ENCODE results near the gene MRTFB. TPM values are rescaled to one million over a fixed set of nuclear protein-coding genes. Genes with fewer than 3 reads are reported as not detected.
"Not testable (repeated sequence)": the region's sequence is repeated elsewhere in the genome, so short reads cannot be mapped to it uniquely, and the experiment has no call there.

Gene MRTFB
- polyA plus RNA-seq, 3 donors: 31.9 to 38.4 (median 35.7) TPM

- no peak for DNase-seq (ENCODE audit: extremely low read depth in 1 of 11, low read depth in 9 of 11, low spot score in 4 of 11)
Observed at GRCh38 chr16:14168146-14168545, 97.0 kb downstream of the MRTFB start.

DNA sequence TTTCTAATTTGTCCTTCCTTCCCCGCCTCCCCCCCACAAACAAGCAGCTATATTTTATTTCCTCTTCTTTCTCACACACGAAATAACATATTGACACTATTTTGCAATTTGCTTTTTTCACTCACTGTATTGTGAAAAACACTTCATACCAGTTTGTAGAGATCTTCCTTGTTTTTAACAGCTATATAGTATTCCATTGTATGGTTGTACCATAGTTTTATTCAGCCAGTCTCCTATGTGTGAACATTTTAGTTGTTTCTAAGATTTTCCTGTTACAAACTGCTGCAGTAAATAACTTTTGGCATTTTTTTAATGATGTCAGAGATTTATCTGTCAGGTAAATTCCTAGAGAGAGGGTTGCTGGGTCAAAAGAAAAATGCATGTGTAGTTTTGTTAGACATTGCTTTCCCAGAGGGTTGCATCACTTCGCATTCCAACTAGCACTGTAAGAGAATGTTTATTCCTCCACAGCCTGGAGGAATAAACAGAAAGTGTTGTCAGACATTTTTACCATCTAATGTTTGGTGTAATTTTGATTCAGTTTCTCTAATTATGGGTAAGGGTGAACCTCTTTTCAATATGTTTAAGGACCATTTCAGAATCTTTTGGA is 101.2 kb downstream of the MRTFB start:
- no peak for DNase-seq (ENCODE audit: extremely low read depth in 1 of 11, low read depth in 9 of 11, low spot score in 4 of 11)

GRCh38 chr16:14175086-14175485 is 104.0 kb downstream of the MRTFB start:
- DNase-seq (ENCODE audit: extremely low read depth in 1 of 11, low read depth in 9 of 11, low spot score in 4 of 11): no peak

DNA sequence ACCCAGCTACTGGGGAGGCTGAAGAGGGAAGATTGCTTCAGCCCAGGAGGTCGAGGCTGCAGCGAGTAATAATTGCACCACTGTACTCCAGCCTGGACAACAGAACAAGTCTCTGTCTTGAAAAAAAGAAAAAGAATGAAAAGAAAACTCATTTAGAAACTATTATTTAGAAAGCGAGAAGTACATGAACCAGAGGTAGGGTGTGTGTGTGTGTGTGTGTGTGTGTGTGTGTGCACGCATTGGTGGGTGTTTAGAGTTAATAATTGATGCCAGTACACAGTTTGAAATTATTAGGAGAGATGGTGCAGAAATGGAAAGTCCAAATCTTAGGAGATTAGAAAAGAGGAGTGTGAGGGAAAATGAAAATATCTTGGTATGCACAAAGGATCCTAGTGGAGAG is 106.6 kb downstream of the MRTFB start:
- DNase-seq (ENCODE audit: extremely low read depth in 1 of 11, low read depth in 9 of 11, low spot score in 4 of 11): no peak

DNA sequence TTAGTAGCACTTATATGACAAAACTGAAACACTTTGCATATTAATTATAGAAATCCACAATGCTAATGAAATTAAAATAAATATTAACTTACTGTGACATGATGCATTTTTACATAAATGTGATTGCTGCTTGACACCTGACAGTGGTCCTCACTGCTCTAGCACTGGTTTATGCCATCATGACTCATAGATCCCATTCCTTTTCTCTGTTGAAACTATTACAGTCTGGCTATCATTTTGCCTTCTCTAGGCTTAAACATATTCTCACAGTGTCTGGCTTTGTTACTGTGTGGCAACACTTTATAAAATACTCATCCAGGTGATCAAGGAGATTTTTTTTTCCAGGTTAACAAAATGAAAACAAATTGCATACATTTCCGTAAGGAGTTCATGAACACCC is 108.0 kb downstream of the MRTFB start:
- no peak for DNase-seq (ENCODE audit: extremely low read depth in 1 of 11, low read depth in 9 of 11, low spot score in 4 of 11)

GRCh38 chr16:14180481-14180944 is 109.4 kb downstream of the MRTFB start:
- DNase-seq (ENCODE audit: extremely low read depth in 1 of 11, low read depth in 9 of 11, low spot score in 4 of 11): no peak

DNA sequence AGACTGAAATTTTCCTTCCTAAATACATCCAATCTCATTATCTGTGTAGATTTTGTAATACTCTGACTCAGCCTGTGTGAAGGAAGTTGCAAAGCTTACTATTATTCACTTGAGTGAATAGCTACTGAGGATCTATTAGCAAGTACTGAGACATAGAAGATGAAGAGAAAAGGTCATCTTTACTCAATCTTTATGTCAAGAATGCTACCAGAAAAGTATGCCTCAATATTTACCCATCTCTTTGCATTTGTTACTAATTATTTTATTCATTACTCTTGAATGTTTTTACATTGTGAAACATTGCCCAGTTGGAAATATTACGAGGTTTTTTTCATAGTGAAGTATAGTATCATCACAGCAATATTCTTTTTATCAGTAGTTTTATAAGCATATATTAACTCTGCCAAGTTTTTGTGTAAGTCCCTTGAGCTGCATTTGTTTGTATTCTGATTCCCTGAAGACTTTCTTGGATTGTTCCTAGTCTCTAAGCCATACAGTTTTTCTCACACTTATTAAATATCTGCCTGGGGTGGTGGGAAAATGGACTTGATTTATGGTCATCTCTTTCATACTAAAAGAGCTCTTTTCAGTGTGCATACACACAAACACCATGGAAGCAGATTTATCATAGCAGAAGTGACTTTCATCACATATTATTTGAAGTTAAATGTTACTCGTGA is 110.4 kb downstream of the MRTFB start:
- DNase-seq (ENCODE audit: extremely low read depth in 1 of 11, low read depth in 9 of 11, low spot score in 4 of 11): no peak

DNA sequence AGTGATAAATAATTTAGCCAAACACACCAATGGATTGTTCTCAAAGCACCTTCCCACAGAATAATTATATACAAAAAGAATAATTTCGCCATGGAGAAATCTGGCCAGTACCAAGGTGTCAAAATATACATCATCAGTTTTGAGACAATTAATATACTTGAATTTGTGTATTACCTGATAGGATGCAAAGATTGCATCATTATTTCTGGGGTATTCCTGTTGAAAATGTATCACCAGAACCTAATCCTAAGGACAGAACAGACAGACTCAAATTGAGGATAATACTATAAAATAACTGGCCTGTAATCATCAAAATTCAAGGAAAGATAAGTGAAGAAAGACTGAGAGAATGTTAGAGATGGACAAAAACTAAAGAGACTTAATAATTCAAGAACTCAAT is 111.9 kb downstream of the MRTFB start:
- no peak for DNase-seq (ENCODE audit: extremely low read depth in 1 of 11, low read depth in 9 of 11, low spot score in 4 of 11)

GRCh38 chr16:14183962-14184361 is 112.8 kb downstream of the MRTFB start:
- DNase-seq (ENCODE audit: extremely low read depth in 1 of 11, low read depth in 9 of 11, low spot score in 4 of 11): not testable (repeated sequence)

DNA sequence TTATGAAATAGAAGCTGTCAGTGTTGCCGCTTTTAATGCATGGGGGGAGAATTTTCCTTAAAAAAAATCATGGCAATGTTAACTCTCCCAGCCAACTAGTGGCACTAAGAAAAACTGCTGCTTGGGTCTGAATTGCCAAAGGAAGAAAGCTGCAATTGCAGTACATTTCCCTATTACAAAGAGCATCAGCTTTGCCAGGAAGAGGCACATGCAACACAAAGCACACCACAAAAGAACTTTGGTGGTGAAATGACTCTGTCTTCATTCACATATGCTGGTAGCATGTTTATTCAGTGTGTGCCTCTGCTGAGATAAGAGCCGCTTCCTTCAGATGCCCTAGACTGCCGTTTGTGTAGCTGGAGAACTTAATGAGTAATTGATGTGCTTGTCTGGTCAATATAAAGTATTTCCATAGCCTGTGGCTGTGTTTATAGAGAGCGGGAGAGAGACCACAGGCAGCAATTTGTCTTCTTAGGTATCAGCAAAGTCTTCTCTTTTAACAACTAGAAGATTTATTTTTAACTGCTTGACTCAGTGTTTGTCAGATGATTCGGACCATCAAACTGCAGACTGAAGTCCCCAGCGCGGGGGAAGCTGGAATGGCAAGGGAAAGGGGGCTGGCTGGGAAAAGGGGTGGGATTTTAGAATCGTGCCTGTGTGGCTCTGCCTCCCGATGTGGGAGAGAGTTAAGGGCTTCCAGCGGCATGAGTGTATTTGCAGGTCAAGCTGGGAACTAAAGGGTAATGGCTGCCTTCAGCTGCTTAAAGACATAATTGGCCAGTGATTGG is 115.1 kb downstream of the MRTFB start:
- peak; percentile 33 to 79 (median 62) for DNase-seq (ENCODE audit: extremely low read depth in 1 of 11, low read depth in 9 of 11, low spot score in 4 of 11)

DNA sequence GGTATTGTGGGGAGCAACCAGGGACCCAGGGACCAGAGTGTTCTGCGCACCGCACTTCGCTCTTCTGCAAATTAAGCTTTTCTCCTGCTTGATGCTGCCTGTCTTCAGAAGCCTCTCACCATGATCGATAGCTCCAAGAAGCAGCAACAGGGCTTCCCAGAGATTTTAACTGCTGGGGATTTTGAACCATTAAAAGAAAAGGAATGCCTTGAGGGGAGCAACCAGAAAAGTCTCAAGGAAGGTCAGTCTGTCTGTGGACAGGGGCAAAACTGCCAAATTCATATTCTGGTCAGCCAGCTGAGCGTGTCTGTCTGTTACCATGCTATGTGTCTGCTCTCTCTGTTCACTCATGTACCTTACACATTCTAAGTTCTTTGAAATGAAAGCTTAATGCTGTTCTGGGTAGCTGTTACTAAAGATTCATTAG is 115.7 kb downstream of the MRTFB start:
- DNase-seq (ENCODE audit: extremely low read depth in 1 of 11, low read depth in 9 of 11, low spot score in 4 of 11): peak in 1 of 11 donors; percentile 17

DNA sequence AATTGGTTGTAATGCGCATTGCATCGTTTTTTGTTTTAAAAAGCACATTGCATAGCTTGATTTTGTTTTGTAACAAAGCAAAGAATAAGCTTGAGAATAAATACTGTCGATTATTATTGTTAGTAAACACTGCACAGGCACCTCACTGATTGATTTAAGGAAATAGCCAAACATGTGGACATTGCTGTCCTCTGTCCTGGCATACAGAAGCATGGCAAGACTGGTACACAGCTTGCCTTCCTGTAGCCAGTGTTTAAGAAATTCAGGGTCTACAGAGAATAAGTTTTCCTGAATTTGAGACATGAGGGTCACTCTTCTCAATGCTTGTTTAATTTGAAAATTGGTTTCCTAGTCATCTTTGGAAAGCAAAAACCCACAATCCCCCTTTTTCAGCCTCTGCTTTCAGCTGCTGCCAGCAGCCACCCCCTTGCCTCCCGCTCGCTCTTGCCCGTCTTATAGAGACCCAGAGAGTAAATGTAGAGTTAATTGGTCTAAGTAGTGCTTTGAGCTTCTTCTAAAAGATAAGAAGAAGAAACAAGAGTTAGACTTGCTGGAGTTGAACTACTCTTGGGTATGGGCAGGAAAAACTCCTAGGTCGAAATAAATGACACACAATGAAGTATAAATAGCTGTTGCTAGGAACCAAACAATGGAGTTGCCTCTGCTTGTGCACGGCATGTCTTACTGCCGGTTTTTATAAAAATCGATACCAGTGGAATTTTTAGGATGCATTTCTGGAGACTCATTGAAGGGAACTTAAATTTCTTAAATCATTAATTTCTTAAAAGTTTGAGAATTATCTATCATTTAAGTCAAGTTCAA is 116.6 kb downstream of the MRTFB start:
- DNase-seq (ENCODE audit: extremely low read depth in 1 of 11, low read depth in 9 of 11, low spot score in 4 of 11): no peak

DNA sequence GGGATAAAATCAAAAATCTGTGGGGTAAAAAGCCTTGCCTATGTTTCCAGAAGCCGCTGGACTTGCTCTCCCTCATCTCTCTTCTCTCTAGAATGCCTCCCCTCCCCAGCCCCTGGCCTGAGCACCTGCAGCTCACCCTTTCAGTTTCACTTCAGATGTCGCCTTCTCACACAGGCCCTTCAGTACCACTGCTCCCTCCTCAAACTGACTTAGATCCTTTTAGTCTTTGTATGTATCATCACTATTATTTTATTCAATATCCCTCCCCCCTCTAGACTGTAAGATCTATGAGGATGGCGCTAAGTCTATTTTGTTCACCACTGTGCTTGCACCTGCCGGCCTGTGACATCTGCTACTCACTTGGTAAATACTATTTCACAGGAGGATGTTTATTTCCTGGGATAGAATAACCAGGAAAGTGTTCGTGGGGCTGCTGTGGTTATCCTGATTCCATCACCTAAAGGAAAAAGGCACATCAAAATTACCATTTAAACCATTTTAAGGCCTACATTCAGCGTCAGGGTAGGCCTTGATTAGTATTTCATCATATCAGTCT is 122.3 kb downstream of the MRTFB start:
- no peak for DNase-seq (ENCODE audit: extremely low read depth in 1 of 11, low read depth in 9 of 11, low spot score in 4 of 11)

- DNase-seq (ENCODE audit: extremely low read depth in 1 of 11, low read depth in 9 of 11, low spot score in 4 of 11): no peak
Observed at GRCh38 chr16:14194721-14195120, 123.6 kb downstream of the MRTFB start.

DNA sequence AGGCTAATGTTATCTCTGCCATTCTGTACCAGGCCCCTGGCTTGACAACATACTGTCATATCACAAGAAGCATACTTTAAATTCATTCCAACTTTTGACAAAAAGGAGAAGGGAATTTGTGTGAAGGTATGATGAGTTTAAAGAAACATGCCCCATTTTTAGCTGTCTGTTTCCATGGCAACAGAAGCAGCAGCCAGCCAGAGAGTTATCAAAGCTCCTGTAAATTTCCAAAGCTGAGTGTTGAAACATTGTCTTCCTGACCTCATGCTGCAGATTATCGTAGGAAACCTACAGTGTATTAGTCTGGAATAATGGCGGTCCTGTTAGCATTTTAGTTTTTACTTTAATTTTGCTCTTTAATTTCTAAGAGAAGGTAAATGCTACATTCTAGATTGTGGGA is 124.9 kb downstream of the MRTFB start:
- DNase-seq (ENCODE audit: extremely low read depth in 1 of 11, low read depth in 9 of 11, low spot score in 4 of 11): no peak

GRCh38 chr16:14196539-14196938 is 125.4 kb downstream of the MRTFB start:
- no peak for DNase-seq (ENCODE audit: extremely low read depth in 1 of 11, low read depth in 9 of 11, low spot score in 4 of 11)

DNA sequence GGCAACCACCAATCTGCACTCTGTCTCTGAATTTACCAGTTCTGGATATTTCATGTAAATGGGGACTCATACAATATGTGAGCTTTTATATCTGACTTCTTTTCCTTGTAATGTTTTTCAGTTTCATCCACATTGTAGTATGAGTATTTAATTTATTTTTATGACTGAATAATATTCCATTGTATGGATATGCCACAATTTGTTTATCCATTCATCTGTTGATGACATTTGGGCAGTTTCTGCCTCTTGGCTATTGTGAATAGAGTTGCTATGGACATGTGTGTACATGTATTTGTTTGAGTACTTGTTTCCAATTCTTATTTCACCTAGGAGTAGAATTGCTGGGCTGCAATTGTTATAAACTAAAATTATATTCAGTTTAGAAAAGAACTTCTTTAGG is 126.9 kb downstream of the MRTFB start:
- DNase-seq (ENCODE audit: extremely low read depth in 1 of 11, low read depth in 9 of 11, low spot score in 4 of 11): no peak

- DNase-seq (ENCODE audit: extremely low read depth in 1 of 11, low read depth in 9 of 11, low spot score in 4 of 11): no peak
Observed at GRCh38 chr16:14198572-14198971, 127.5 kb downstream of the MRTFB start.

DNA sequence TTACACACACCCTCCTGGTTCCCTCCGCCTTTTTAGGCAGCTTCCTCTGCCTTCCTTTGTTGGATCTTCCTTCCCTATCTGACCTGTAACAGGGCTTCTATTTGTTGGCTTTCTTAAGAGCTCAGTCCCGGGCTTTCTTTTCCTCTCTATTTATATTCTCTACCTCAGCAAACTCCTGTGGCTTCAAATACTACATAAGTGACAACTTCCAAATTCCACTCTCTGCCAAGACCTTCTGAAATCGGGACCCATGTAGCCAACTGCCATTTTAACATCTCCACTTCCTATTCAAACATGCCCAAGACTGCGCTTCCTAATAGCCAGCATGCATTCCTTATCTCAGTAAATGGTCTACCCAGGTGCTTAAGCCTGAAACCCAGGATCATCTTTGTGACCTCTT is 128.1 kb downstream of the MRTFB start:
- no peak for DNase-seq (ENCODE audit: extremely low read depth in 1 of 11, low read depth in 9 of 11, low spot score in 4 of 11)
